OCI-LY3 (cell line): Measurements from ENCODE around the gene MTX1.

Source experiments
- H2AFZ ChIP-seq: fragments of 200-600, 300-600 bp; shearing (Covaris generic); 2 replicates; pipeline ENCODE4 v1.6.0; 2014; ENCODE audit warnings: antibody characterized with exemption, low read depth, low read length
- H3K27ac ChIP-seq: fragments of 200-600, 300-600 bp; sonication (generic); 2 replicates; pipeline ENCODE4 v1.5.1; 2014; ENCODE audit warnings: mild to moderate bottlenecking, low read length, moderate library complexity, mixed read lengths
- H3K27me3 ChIP-seq: fragments of 200-600, 300-600 bp; sonication (generic); 2 replicates; pipeline ENCODE4 v1.6.1; 2014; ENCODE audit warnings: low read depth, low read length, mixed read lengths
- H3K36me3 ChIP-seq: fragments of 200-600, 300-600 bp; sonication (generic); replicated peaks from 2 replicates; pipeline ENCODE3; 2014; ENCODE audit warnings: low read depth, low read length, mixed read lengths
- H3K4me1 ChIP-seq: fragments of 300-600, 200-600 bp; sonication (generic); 2 replicates; pipeline ENCODE4 v1.6.1; 2014; ENCODE audit warnings: low read length, mixed read lengths
- H3K4me2 ChIP-seq: fragments of 200-600, 300-600 bp; sonication (generic); 2 replicates; pipeline ENCODE4 v1.6.1; 2014; ENCODE audit warnings: low read length, mixed read lengths
- H3K4me3 ChIP-seq: fragments of 300-600, 200-600 bp; sonication (generic); 2 replicates; pipeline ENCODE4 v1.5.1; 2014; ENCODE audit warnings: antibody characterized with exemption, mild to moderate bottlenecking, low read length, moderate library complexity
- H3K79me2 ChIP-seq: fragments of 300-600, 200-600 bp; shearing (Covaris generic); 2 replicates; pipeline ENCODE4 v1.6.1; 2014; ENCODE audit warnings: mild to moderate bottlenecking, low read length, mixed read lengths
- H3K9ac ChIP-seq: fragments of 300-600, 200-600 bp; shearing (Covaris generic); 2 replicates; pipeline ENCODE4 v1.6.0; 2014; ENCODE audit warnings: mild to moderate bottlenecking, low read length, moderate library complexity
- H3K9me3 ChIP-seq: fragments of 200-600, 300-600 bp; shearing (Covaris generic); 2 replicates; pipeline ENCODE4 v1.6.1; 2014; ENCODE audit warnings: low read length, mixed read lengths; ENCODE audit not compliant: insufficient read depth
- H4K20me1 ChIP-seq: fragments of 200-600, 300-600 bp; sonication (generic); 2 replicates; pipeline ENCODE4 v1.6.1; 2016; ENCODE audit warnings: low read length, mixed read lengths; ENCODE audit not compliant: insufficient read depth
- EZH2phosphoT487 ChIP-seq: fragments of 200-600 bp; shearing (Covaris generic); IDR thresholded peaks from 2 replicates; pipeline ENCODE4 v1.6.1; 2018; ENCODE audit warnings: antibody characterized with exemption, mixed run types, low read depth
- TF ChIP-seq, protein P1 (sequence below): fragments of 200-600, 300-600 bp; sonication (generic); IDR thresholded peaks from 2 replicates; pipeline ENCODE4 v1.5.1; 2014; ENCODE audit warnings: antibody characterized with exemption, low read length, low read depth

Gene MTX1

GRCh38 chr1:155247667-155248553 is 39.4 kb downstream of the MTX1 start:
- Histone ChIP-seq H3K4me1 (peaks cover 24% of the 10 kb centered on the region), H3K79me2 (peaks cover 8% of the 10 kb centered on the region), H3K4me3 (no peak overlapping the region), H3K9ac (no peak overlapping the region), H3K27ac (no peak overlapping the region), H3K27me3 (no peaks in the 10 kb centered on the region), H3K9me3 (no peaks in the 10 kb centered on the region), H3K4me2 (no peak overlapping the region), H3K36me3 (peaks cover 15% of the 10 kb centered on the region), H4K20me1 (no peaks in the 10 kb centered on the region), H2AFZ (no peak overlapping the region)
- TF ChIP-seq EZH2phosphoT487, result no peak
- TF ChIP-seq, protein P1, sequence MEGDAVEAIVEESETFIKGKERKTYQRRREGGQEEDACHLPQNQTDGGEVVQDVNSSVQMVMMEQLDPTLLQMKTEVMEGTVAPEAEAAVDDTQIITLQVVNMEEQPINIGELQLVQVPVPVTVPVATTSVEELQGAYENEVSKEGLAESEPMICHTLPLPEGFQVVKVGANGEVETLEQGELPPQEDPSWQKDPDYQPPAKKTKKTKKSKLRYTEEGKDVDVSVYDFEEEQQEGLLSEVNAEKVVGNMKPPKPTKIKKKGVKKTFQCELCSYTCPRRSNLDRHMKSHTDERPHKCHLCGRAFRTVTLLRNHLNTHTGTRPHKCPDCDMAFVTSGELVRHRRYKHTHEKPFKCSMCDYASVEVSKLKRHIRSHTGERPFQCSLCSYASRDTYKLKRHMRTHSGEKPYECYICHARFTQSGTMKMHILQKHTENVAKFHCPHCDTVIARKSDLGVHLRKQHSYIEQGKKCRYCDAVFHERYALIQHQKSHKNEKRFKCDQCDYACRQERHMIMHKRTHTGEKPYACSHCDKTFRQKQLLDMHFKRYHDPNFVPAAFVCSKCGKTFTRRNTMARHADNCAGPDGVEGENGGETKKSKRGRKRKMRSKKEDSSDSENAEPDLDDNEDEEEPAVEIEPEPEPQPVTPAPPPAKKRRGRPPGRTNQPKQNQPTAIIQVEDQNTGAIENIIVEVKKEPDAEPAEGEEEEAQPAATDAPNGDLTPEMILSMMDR, result no peak

DNA sequence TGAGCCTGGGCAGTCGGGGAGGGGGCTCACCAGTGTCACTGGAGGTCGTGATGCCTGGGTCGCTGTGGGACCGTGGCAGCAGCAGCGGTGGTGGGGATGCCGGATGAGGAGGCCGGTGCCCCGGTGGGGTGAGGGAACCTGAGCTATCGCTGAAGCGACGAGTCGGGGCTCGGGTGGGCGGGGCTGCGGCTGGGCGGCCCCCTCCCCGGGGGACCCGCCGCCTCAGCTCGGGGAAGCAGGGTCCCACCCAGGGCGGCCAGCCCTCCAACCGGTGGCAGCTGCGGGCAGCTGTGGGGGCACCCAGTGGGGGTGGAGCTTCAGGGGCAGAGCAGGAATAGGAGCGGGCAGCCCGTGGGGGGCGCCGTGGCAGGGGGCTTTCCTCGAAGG is 41.7 kb downstream of the MTX1 start:
- peak overlapping the region; percentile 58; the same call in 1 of the 2 replicates for H2AFZ ChIP-seq
- H3K4me2 ChIP-seq, result peak overlapping the region; percentile 95

DNA sequence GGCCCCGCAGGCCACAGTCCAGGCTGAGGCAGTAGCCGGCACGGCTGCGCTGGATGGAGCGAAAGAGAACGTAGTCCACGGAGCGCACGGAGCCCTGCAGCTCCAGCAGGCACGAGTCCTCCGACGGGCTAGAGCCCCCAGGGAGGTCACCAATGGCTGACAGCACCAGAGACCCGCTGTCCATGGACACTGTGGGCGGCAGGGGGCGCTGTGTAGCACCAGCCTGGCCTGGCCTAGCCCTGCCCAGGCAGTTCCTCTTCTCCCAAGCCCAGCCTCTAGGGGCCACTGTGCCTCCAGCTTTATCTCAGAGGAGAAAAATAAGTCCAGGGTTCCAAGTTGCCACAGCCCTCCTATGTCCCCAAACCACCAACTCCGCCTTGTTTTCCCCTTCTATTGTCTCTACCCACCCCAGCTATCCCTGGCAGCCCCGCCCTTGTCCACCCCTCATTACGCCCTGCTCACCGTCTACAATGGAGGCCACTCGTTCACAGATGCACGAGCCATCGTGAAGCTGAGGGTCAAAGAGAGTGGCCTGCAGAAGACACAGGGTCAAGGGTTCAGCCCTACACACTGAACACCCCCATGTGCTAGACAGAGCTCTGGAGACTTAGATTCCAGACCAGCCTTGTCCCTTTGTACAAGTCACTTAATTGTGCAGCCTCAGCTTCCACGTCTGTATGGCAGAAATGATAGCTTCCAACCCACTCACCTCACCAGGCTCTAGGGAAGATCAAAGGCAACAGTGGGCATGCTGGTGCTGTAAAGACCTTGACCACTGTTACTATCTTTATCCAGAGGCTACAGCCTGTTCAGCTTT is 42.3 kb downstream of the MTX1 start:
- Histone ChIP-seq H3K9me3 (no peaks in the 10 kb centered on the region), H4K20me1 (no peaks in the 10 kb centered on the region), H3K79me2 (peaks cover 5% of the 10 kb centered on the region; the same call in 1 of the 2 replicates), H3K27ac (peak overlapping the region; percentile 0; the same call in 1 of the 2 replicates), H3K4me2 (peak overlapping the region; percentile 95), H3K4me3 (peak overlapping the region; percentile 77), H2AFZ (peak overlapping the region; percentile 58; the same call in 1 of the 2 replicates), H3K36me3 (peaks cover 16% of the 10 kb centered on the region), H3K4me1 (peaks cover 20% of the 10 kb centered on the region), H3K9ac (peak overlapping the region; percentile 70), H3K27me3 (no peaks in the 10 kb centered on the region)
- TF ChIP-seq EZH2phosphoT487, result no peak
- TF ChIP-seq, protein P1, result peak; percentile 100

More for the DNA sequence above, 41.7 kb downstream of the MTX1 start:
- Histone ChIP-seq H3K36me3 (peaks cover 15% of the 10 kb centered on the region), H3K27me3 (no peaks in the 10 kb centered on the region), H3K9me3 (no peaks in the 10 kb centered on the region), H3K27ac (no peak overlapping the region; the same call in 1 of the 2 replicates), H3K79me2 (peaks cover 5% of the 10 kb centered on the region; the same call in 1 of the 2 replicates), H3K9ac (peak overlapping the region; percentile 70), H3K4me1 (peaks cover 21% of the 10 kb centered on the region), H3K4me3 (peak overlapping the region; percentile 77), H4K20me1 (no peaks in the 10 kb centered on the region)
- no peak for TF ChIP-seq EZH2phosphoT487
- TF ChIP-seq, protein P1, result no peak

DNA sequence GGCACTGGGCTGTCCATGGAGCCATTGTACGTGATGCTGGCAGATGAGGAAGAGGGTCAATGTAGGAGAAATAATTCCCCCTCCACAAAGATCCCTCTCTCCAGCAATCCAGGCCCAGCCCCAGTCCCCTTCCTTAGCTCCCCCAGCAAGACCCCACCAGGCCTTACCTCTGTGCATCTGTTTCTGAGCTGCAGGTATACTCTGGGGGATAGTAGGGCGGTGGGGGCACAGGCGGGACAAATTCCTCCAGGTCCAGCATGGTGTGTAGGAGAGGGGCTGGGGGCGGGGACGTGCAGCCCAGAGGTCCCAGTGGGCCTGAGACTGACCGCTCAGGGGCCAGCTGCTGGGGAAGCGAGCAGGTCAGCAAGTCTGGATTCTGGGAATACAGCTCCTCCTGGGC is 43.1 kb downstream of the MTX1 start:
- Histone ChIP-seq H3K4me3 (no peak overlapping the region), H3K4me2 (no peak overlapping the region), H4K20me1 (no peaks in the 10 kb centered on the region), H3K27ac (no peak overlapping the region), H3K79me2 (peaks cover 5% of the 10 kb centered on the region; the same call in 1 of the 2 replicates), H3K4me1 (peaks cover 20% of the 10 kb centered on the region), H2AFZ (no peak overlapping the region), H3K27me3 (no peaks in the 10 kb centered on the region), H3K9ac (no peak overlapping the region), H3K36me3 (peaks cover 20% of the 10 kb centered on the region), H3K9me3 (no peaks in the 10 kb centered on the region)
- TF ChIP-seq, protein P1, result no peak
- TF ChIP-seq EZH2phosphoT487, result no peak
